ENCODE results near the gene FNDC3A. TPM values are rescaled to one million over a fixed set of nuclear protein-coding genes. Genes with fewer than 3 reads are reported as not detected.

The FNDC3A gene
- total RNA-seq, 1 experiment from 2014 or later: 15.6 TPM

GRCh38 chr13:48942131-48942530 lies 33.6 kb upstream of the FNDC3A start:
- H3K4me2 ChIP-seq (ENCODE audit: low read length): no peak overlapping the region
- TF ChIP-seq CTCF (conservative IDR thresholded peaks at IDR 0.05; ENCODE audit: low read depth, low read length) (no peak), EZH2 (IDR thresholded peaks at IDR 0.05; ENCODE audit: low read length, unreplicated experiment) (no peak), EZH2phosphoT487 (IDR thresholded peaks at IDR 0.05; ENCODE audit: borderline replicate concordance, low read length) (no peak)
- POLR2A ChIA-PET (ENCODE audit: unreplicated experiment): no interaction called here

DNA sequence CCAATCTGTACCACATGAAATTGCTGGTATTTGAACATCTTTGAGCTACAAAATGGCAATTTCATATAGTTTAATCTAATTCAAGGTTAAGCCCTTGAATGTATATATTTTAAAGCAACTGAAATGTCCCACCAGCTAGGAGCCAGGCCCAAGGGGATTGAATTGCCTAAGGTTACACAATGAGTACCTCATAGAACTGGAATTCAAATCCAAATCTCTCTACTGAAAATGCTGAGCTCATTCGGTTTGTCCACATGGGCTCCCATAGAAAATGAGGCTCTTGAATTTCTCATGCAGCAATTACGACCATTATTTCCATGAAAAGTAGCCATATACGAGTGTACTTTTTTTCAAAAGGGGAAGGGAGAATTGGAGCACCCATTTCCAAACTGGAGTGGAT lies 31.5 kb upstream of the FNDC3A start:
- H4K20me1 ChIP-seq (ENCODE audit: low read length): no peaks in the 10 kb centered on the region
- TF ChIP-seq EZH2phosphoT487 (IDR thresholded peaks at IDR 0.05; ENCODE audit: borderline replicate concordance, low read length): no peak
- TF ChIP-seq EZH2 (IDR thresholded peaks at IDR 0.05; ENCODE audit: low read length, unreplicated experiment): no peak
- TF ChIP-seq CTCF (conservative IDR thresholded peaks at IDR 0.05; ENCODE audit: low read depth, low read length): no peak
- H3K4me1 ChIP-seq (ENCODE audit: insufficient read depth, low read length): no peaks in the 10 kb centered on the region
- no peak overlapping the region for H3K27ac ChIP-seq (ENCODE audit: low read length)
- ChIA-PET POLR2A (ENCODE audit: unreplicated experiment) (no interaction called here), CTCF (no interaction called here)
- H3K9ac ChIP-seq (ENCODE audit: low read length): no peak overlapping the region
- ATAC-seq: no peak
- no peak overlapping the region for H2AFZ ChIP-seq (ENCODE audit: low read length)
- H3K36me3 ChIP-seq (ENCODE audit: low read depth, low read length): no peaks in the 10 kb centered on the region
- BruUV-seq (replicated peaks): no TSS peak
- intact Hi-C loops (cut with micrococcal nuclease): no loop called here
- H3K27me3 ChIP-seq (ENCODE audit: low read length): no peaks in the 10 kb centered on the region
- no peaks in the 10 kb centered on the region for H3K9me3 ChIP-seq (ENCODE audit: low read length)
- H3K4me2 ChIP-seq (ENCODE audit: low read length): no peak overlapping the region
- no peak for DNase-seq
- H3K79me2 ChIP-seq (ENCODE audit: low read length): no peaks in the 10 kb centered on the region
- no peaks in the 10 kb centered on the region for H3K9me2 ChIP-seq (replicated peaks; ENCODE audit: low read length)
- H3F3A ChIP-seq (ENCODE audit: low read length, unreplicated experiment): no peaks in the 10 kb centered on the region
- H3K4me3 ChIP-seq (ENCODE audit: low read length): no peak overlapping the region

More at GRCh38 chr13:48942131-48942530, 33.6 kb upstream of the FNDC3A start:
- intact Hi-C loops (cut with micrococcal nuclease): no loop called here
- CTCF ChIA-PET: no interaction called here
- Histone ChIP-seq H3K79me2 (ENCODE audit: low read length) (no peaks in the 10 kb centered on the region), H3K4me3 (ENCODE audit: low read length) (no peak overlapping the region), H2AFZ (ENCODE audit: low read length) (no peak overlapping the region), H3K27ac (ENCODE audit: low read length) (no peak overlapping the region), H3K4me1 (ENCODE audit: insufficient read depth, low read length) (no peaks in the 10 kb centered on the region), H3F3A (ENCODE audit: low read length, unreplicated experiment) (no peaks in the 10 kb centered on the region), H3K9me3 (ENCODE audit: low read length) (no peaks in the 10 kb centered on the region), H3K36me3 (ENCODE audit: low read depth, low read length) (no peaks in the 10 kb centered on the region), H3K9me2 (replicated peaks; ENCODE audit: low read length) (no peaks in the 10 kb centered on the region), H3K27me3 (ENCODE audit: low read length) (no peaks in the 10 kb centered on the region), H4K20me1 (ENCODE audit: low read length) (no peaks in the 10 kb centered on the region), H3K9ac (ENCODE audit: low read length) (no peak overlapping the region)
- DNase-seq (peak; percentile 29), ATAC-seq (peak; percentile 40; the same call in 1 of the 2 replicates)
- no TSS peak for BruUV-seq (replicated peaks)

- Histone ChIP-seq H3K9ac (ENCODE audit: low read length) (no peak overlapping the region), H3K9me2 (replicated peaks; ENCODE audit: low read length) (no peaks in the 10 kb centered on the region), H4K20me1 (ENCODE audit: low read length) (no peaks in the 10 kb centered on the region), H3F3A (ENCODE audit: low read length, unreplicated experiment) (no peaks in the 10 kb centered on the region), H2AFZ (ENCODE audit: low read length) (no peak overlapping the region), H3K9me3 (ENCODE audit: low read length) (no peaks in the 10 kb centered on the region), H3K4me1 (ENCODE audit: insufficient read depth, low read length) (no peaks in the 10 kb centered on the region), H3K4me3 (ENCODE audit: low read length) (no peak overlapping the region), H3K27me3 (ENCODE audit: low read length) (no peaks in the 10 kb centered on the region), H3K79me2 (ENCODE audit: low read length) (no peaks in the 10 kb centered on the region), H3K27ac (ENCODE audit: low read length) (no peak overlapping the region), H3K36me3 (ENCODE audit: low read depth, low read length) (no peaks in the 10 kb centered on the region), H3K4me2 (ENCODE audit: low read length) (no peak overlapping the region)
- no TSS peak for BruUV-seq (replicated peaks)
- intact Hi-C loops (cut with micrococcal nuclease): no loop called here
- DNase-seq (no peak), ATAC-seq (no peak)
- no peak for TF ChIP-seq EZH2phosphoT487 (IDR thresholded peaks at IDR 0.05; ENCODE audit: borderline replicate concordance, low read length)
- TF ChIP-seq EZH2 (IDR thresholded peaks at IDR 0.05; ENCODE audit: low read length, unreplicated experiment): no peak
- TF ChIP-seq CTCF (conservative IDR thresholded peaks at IDR 0.05; ENCODE audit: low read depth, low read length): no peak
- ChIA-PET POLR2A (ENCODE audit: unreplicated experiment) (no interaction called here), CTCF (no interaction called here)
These were observed 30.1 kb upstream of the FNDC3A start for GRCh38 chr13:48945626-48946025.
